GM12864 (cell line): ENCODE measurements around the gene GJD2.

Source experiments
- DNase-seq: peaks from one replicate; pipeline ENCODE4 v3.0.0-alpha.2; 2011; ENCODE audit warnings: low read depth
- H3K4me3 ChIP-seq: 2 replicates; pipeline ENCODE4 v1.5.1; 2011; ENCODE audit warnings: mild to moderate bottlenecking, low read depth, low read length, control low read depth
- TF ChIP-seq, protein P1 (sequence below): IDR thresholded peaks from 2 replicates; pipeline ENCODE4 v1.5.1; 2011; ENCODE audit warnings: low read depth, mild to moderate bottlenecking, moderate library complexity, low read length, control low read depth, inconsistent platforms; ENCODE audit errors: missing control alignments

The GJD2 gene

DNA sequence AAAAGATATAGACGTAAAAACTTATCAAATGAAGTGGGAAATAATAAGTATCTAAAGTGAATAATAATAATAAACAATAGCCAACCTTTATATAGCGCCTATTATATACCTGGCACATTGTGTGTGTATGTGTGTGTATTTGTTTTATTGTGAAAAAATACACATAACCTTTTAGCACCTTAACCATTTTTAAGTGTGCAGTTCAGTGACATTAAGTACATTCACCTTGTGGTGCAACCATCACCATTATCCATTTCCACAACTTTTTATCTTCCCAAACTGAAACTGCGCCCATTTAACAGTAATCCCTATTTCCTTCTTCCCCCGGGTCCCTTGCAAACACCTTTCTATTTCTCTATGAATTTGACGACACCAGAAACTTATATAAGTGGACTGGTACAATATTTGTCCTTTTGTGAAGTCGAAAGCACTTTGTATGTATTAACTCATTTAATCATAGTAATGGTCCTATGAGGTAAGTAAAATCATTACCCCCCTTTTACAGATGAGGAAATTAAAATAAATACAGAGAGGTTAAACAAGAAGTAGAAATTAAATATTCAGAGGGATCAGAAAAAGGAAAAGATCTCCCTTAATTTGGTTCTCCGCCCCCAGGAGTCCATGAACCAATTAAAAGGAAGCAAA lies 33.5 kb downstream of the GJD2 start:
- no peak overlapping the region for H3K4me3 ChIP-seq
- DNase-seq: no peak
- TF ChIP-seq, protein P1, sequence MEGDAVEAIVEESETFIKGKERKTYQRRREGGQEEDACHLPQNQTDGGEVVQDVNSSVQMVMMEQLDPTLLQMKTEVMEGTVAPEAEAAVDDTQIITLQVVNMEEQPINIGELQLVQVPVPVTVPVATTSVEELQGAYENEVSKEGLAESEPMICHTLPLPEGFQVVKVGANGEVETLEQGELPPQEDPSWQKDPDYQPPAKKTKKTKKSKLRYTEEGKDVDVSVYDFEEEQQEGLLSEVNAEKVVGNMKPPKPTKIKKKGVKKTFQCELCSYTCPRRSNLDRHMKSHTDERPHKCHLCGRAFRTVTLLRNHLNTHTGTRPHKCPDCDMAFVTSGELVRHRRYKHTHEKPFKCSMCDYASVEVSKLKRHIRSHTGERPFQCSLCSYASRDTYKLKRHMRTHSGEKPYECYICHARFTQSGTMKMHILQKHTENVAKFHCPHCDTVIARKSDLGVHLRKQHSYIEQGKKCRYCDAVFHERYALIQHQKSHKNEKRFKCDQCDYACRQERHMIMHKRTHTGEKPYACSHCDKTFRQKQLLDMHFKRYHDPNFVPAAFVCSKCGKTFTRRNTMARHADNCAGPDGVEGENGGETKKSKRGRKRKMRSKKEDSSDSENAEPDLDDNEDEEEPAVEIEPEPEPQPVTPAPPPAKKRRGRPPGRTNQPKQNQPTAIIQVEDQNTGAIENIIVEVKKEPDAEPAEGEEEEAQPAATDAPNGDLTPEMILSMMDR: no peak

DNA sequence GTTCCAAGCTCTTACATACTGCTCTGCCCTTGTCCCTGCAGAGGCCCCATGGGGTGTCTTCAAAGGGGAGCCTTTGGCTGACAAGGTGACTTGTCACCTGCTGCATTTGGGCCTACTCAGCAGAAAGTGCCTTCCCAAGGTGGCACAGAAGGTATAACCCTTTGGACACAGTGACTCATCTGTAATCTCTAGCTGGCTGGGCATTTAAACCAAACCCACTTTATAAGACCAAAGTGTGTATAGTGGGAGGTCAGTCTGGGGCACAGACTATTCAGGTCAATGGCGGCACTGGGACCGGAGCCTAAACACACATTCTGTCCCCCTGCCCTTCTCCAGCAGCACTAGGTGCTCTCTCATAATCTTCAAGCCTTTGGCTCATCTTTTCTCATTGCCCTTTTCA lies 35.1 kb downstream of the GJD2 start:
- DNase-seq: no peak
- TF ChIP-seq, protein P1: no peak
- H3K4me3 ChIP-seq: no peak overlapping the region

DNA sequence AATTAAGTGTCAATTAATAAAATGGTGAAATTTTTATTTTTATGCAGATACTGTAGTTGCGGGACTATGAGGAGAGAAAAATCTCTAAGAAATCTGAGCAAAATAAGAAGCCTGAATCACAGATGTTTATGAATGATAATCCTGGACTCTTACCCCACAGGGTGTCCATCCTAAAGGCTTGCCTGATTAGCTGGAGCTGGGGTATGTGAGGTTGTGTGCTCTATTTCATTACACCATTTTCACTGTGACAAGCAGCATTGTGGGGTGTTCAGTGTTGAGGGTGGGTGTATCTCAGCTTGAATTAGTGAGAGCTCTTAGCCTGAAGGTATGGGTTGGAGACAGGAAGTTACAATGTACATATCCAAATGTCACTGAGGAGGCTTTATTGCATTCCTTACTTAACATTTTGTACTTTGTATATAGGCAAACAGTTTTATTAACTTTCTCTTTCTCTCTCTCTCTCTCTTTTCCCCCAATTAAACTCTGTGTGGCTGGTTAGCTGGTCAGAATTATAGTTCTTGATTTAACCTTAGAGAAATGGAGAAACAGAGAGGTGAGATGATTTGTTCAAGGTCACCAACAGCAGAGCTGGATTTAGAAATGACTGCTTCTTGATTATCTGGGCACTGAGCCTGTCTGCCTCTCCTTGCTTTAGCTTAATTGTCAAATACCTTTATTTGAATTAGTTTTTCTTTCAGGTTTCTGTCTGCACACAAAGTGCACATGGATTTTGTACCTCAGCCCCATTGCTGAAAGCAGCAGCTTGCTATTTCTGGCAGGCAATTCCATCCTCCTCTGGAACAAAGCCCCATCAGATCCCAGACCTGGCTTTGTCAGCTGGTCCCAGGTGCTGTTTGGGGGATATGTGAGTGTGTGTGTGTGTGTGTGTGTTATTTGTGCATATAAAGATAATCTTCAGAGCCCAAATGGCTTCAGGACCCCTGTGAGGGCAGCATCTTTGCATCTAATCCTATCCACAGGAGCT lies 35.8 kb downstream of the GJD2 start:
- TF ChIP-seq, protein P1: no peak
- DNase-seq: no peak

DNA sequence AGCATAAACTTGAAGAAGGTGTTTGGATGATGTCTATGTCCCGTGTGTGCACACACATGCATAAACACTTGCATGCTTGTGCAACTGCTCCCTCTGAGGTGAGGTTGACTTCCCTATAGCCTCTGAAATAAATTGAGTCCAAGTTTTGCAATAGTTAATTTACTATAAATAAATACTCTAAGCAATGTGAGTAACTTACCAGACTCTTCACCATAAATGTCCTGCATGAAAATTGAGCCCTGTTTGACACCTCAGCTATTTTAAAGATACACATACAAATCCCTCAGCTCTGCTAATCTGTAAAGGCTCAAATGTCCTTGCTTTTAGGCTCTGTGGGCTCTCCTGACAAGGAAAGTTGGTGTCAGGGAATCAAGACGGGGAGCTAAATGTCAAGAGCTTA lies 37.1 kb downstream of the GJD2 start:
- no peak for DNase-seq
- H3K4me3 ChIP-seq: no peak overlapping the region
- TF ChIP-seq, protein P1: no peak

More for the DNA sequence above, 35.8 kb downstream of the GJD2 start:
- H3K4me3 ChIP-seq: no peak overlapping the region

DNA sequence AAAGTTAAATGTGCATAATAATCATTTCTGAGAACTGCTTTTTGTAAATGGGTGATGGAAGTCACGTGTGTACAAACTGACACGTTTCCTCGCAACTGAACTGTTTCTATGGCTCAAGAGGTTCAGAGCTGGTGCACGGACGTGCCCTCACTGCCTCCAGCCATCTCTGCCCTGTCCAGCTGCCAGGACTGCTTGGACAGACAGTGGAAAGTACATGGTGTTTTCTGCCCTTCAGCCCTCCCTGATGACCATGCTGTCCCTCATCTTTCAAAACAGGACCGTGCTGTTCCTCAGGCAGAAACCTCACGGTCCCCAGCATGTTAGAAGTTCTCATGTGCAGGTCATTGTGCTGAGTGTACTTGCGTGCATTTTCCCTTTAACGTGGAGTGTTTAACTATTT lies 38.7 kb downstream of the GJD2 start:
- TF ChIP-seq, protein P1: no peak
- DNase-seq: no peak
- no peak overlapping the region for H3K4me3 ChIP-seq

DNA sequence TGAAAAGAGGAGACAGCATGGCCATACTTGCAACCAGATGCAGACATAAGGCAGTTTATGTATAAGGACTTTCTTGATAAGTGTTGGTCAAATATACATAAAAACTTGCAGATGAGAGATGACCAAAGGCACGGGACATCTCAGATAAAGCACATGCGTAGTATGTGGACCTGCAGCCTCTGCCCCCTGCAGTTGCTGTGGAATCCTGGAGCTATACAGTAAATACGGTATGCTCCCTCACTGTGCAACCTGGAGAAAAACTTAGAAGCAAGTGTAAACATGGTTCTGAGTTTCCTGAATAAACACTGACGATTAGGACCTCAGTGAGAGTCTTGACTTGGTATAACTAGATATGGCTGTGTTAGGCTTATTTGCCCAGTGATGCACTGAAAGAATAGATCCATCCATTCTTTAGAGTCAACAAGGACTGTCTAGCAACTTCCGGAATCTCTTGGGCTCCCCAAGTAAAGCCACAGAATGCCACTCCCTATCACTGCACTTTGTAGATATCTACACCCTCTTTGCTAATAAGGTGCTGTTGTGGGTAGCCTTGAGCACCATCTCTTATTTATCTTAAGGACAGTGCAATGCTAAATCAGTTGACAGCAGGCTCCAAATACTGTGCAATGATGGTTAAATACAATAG lies 40.2 kb downstream of the GJD2 start:
- no peak overlapping the region for H3K4me3 ChIP-seq
- DNase-seq: no peak
- TF ChIP-seq, protein P1: no peak
